ENCODE data around the gene ARHGAP33.

ARHGAP33 gene

GRCh38 chr19:35775298-35776101 is at the start of gene ARHGAP33:
TSS of gene ARHGAP33 (plus strand) at chr19:35775564. CDS start at chr19:35775659, 95 bp downstream.
- DNase-seq (ENCODE audit: low read depth in 2 of 3, low spot score in 2 of 3): peak; percentile 94 to 97 (median 94)

GRCh38 chr19:35727053-35727955 is 48.1 kb upstream of the ARHGAP33 start:
- DNase-seq (ENCODE audit: low read depth in 2 of 3, low spot score in 2 of 3): no peak

GRCh38 chr19:35727956-35728706 is 47.2 kb upstream of the ARHGAP33 start:
- DNase-seq (ENCODE audit: low read depth in 2 of 3, low spot score in 2 of 3): no peak

GRCh38 chr19:35729021-35729420 is 46.3 kb upstream of the ARHGAP33 start:
- no peak for DNase-seq (ENCODE audit: low read depth in 2 of 3, low spot score in 2 of 3)

- no peak for DNase-seq (ENCODE audit: low read depth in 2 of 3, low spot score in 2 of 3)
Observed at GRCh38 chr19:35729763-35730162, 45.6 kb upstream of the ARHGAP33 start.

GRCh38 chr19:35730326-35730725 is 45.0 kb upstream of the ARHGAP33 start:
- no peak for DNase-seq (ENCODE audit: low read depth in 2 of 3, low spot score in 2 of 3)

- DNase-seq (ENCODE audit: low read depth in 2 of 3, low spot score in 2 of 3): no peak
Observed at GRCh38 chr19:35731353-35731752, 44.0 kb upstream of the ARHGAP33 start.

GRCh38 chr19:35731779-35732405 is 43.5 kb upstream of the ARHGAP33 start:
- no peak for DNase-seq (ENCODE audit: low read depth in 2 of 3, low spot score in 2 of 3)

- no peak for DNase-seq (ENCODE audit: low read depth in 2 of 3, low spot score in 2 of 3)
Observed at GRCh38 chr19:35732540-35733179, 42.7 kb upstream of the ARHGAP33 start.

- DNase-seq (ENCODE audit: low read depth in 2 of 3, low spot score in 2 of 3): no peak
Observed at GRCh38 chr19:35733180-35734125, 41.9 kb upstream of the ARHGAP33 start.

GRCh38 chr19:35734273-35734672 is 41.1 kb upstream of the ARHGAP33 start:
- no peak for DNase-seq (ENCODE audit: low read depth in 2 of 3, low spot score in 2 of 3)

GRCh38 chr19:35734889-35735288 is 40.5 kb upstream of the ARHGAP33 start:
- no peak for DNase-seq (ENCODE audit: low read depth in 2 of 3, low spot score in 2 of 3)

GRCh38 chr19:35736913-35737886 is 38.2 kb upstream of the ARHGAP33 start:
- no peak for DNase-seq (ENCODE audit: low read depth in 2 of 3, low spot score in 2 of 3)

- no peak for DNase-seq (ENCODE audit: low read depth in 2 of 3, low spot score in 2 of 3)
Observed at GRCh38 chr19:35738021-35738886, 37.1 kb upstream of the ARHGAP33 start.

- no peak for DNase-seq (ENCODE audit: low read depth in 2 of 3, low spot score in 2 of 3)
Observed at GRCh38 chr19:35738887-35739229, 36.5 kb upstream of the ARHGAP33 start.

GRCh38 chr19:35739275-35740107 is 35.9 kb upstream of the ARHGAP33 start:
- DNase-seq (ENCODE audit: low read depth in 2 of 3, low spot score in 2 of 3): no peak

GRCh38 chr19:35740108-35740422 is 35.3 kb upstream of the ARHGAP33 start:
- no peak for DNase-seq (ENCODE audit: low read depth in 2 of 3, low spot score in 2 of 3)
